Endothelial cell of umbilical vein (primary cell): Measurements from ENCODE around the gene DMPK. TPM values are rescaled to one million over a fixed set of nuclear protein-coding genes. Genes with fewer than 3 reads are reported as not detected.
A peak's percentile ranks its signal among the peaks of the same experiment; 100 is the strongest.

Experiments
- Bru-seq: library from RNA; stranded (reverse); fragments of 400-500 nt; gene quantifications from one replicate; lab custom pipeline; 2021; lab: Mats Ljungman, UMichigan
- BruChase-seq, 2 experiments: library from RNA; stranded (reverse); fragments of 400-500 nt; gene quantifications; one replicate each; lab custom pipeline; 2021; lab: Mats Ljungman, UMichigan
- BruUV-seq: library from RNA; stranded (reverse); fragments of 400-500 nt; replicated peaks from 2 replicates; lab custom pipeline; 2021; lab: Mats Ljungman, UMichigan
- CTCF ChIA-PET: fragments of 300-600, 350-600 bp; sonication (Branson Sonifier 250); formaldehyde crosslinking; loops from one replicate; lab custom pipeline; 2021; ENCODE audit warnings: antibody characterized with exemption, inconsistent platforms; lab: Charles Lee
- POLR2A ChIA-PET: fragments of 300-600, 350-600 bp; sonication (Branson Sonifier 250); formaldehyde crosslinking; loops from one replicate; lab custom pipeline; 2021; ENCODE audit warnings: antibody characterized with exemption, inconsistent platforms; lab: Charles Lee
- DNase-seq: peaks from one replicate; pipeline ENCODE4 v3.0.0-alpha.2; 2011; ENCODE audit warnings: low read depth, low spot score
- FAIRE-seq: peaks from 2 replicates; lab custom pipeline; 2011; peaks lifted over from hg19 to GRCh38; lab: Jason Lieb, UNC
- H2AFZ ChIP-seq: 2 replicates; pipeline ENCODE4 v1.6.0; 2012; ENCODE audit warnings: low read depth, low read length, control low read depth, inconsistent platforms
- H3K27ac ChIP-seq: 2 replicates; pipeline ENCODE4 v1.5.1; 2011; ENCODE audit warnings: low read depth, mild to moderate bottlenecking, control low read depth, low read length, moderate library complexity; ENCODE audit not compliant: insufficient read depth
- H3K27me3 ChIP-seq, 2 experiments: 2 replicates each; pipeline versions ENCODE4 v1.6.0 to v1.6.1; 2011; ENCODE audit warnings: low read length in 2 of 2, mixed read lengths in 1 of 2; ENCODE audit not compliant: control insufficient read depth in 2 of 2, insufficient read depth in 2 of 2
- H3K36me3 ChIP-seq, 2 experiments: 2 replicates in 1 of 2; 3 replicates in 1 of 2; pipeline ENCODE4 v1.5.1; 2011; ENCODE audit warnings: low read length in 2 of 2, mild to moderate bottlenecking in 1 of 2, moderate library complexity in 1 of 2; ENCODE audit not compliant: control insufficient read depth in 2 of 2, insufficient read depth in 2 of 2; ENCODE audit errors: extremely low read depth in 1 of 2
- H3K4me1 ChIP-seq: 3 replicates; pipeline ENCODE4 v1.5.1; 2011; ENCODE audit warnings: mild to moderate bottlenecking, low read length; ENCODE audit not compliant: control insufficient read depth, insufficient read depth; ENCODE audit errors: extremely low read depth
- H3K4me2 ChIP-seq: 2 replicates; pipeline ENCODE4 v1.6.1; 2011; ENCODE audit warnings: low read length, control low read depth, mixed read lengths; ENCODE audit not compliant: insufficient read depth
- H3K4me3 ChIP-seq, 3 experiments: fragments of 200-600 bp in 1 of 3; sonication (generic), shearing (Covaris generic) in 1 of 3; replicated peaks in 1 of 3; 2 replicates each; pipeline ENCODE4 v1.5.1; 2011 to 2016; ENCODE audit warnings: control low read depth in 3 of 3, low read length in 3 of 3, mild to moderate bottlenecking in 2 of 3, inconsistent platforms in 1 of 3, low read depth in 1 of 3, moderate library complexity in 1 of 3; ENCODE audit not compliant: insufficient read depth in 1 of 3
- H3K79me2 ChIP-seq: 2 replicates; pipeline ENCODE4 v1.6.0; 2012; ENCODE audit warnings: low read length, inconsistent platforms; ENCODE audit not compliant: control insufficient read depth, insufficient read depth
- H3K9ac ChIP-seq: replicated peaks from 2 replicates; pipeline ENCODE3; 2011; ENCODE audit warnings: low read length, control low read depth; ENCODE audit not compliant: insufficient read depth; ENCODE audit errors: extremely low read depth
- H3K9me1 ChIP-seq: replicated peaks from 3 replicates; pipeline ENCODE4 v1.6.0; 2011; ENCODE audit warnings: mild to moderate bottlenecking, low read length; ENCODE audit not compliant: control insufficient read depth, insufficient read depth; ENCODE audit errors: extremely low read depth
- H3K9me3 ChIP-seq: replicated peaks from 2 replicates; pipeline ENCODE4 v1.5.1; 2012; ENCODE audit warnings: low read length, inconsistent platforms; ENCODE audit not compliant: control insufficient read depth, insufficient read depth
- H4K20me1 ChIP-seq: replicated peaks from 2 replicates; pipeline ENCODE3; 2011; ENCODE audit warnings: mild to moderate bottlenecking, low read length; ENCODE audit not compliant: control insufficient read depth, insufficient read depth; ENCODE audit errors: extremely low read depth
- EZH2 ChIP-seq: IDR thresholded peaks from 2 replicates; pipeline ENCODE4 v1.6.1; 2012; ENCODE audit warnings: borderline replicate concordance, low read depth, mild to moderate bottlenecking, moderate library complexity, low read length, inconsistent platforms; ENCODE audit not compliant: severe bottlenecking
- FOS ChIP-seq: IDR thresholded peaks from 2 replicates; pipeline ENCODE4 v1.6.1; 2011; ENCODE audit warnings: mild to moderate bottlenecking, low read length, moderate library complexity, borderline replicate concordance; ENCODE audit not compliant: insufficient read depth
- GATA2 ChIP-seq: IDR thresholded peaks from 2 replicates; pipeline ENCODE4 v1.7.0; 2011; ENCODE audit warnings: low read depth, mild to moderate bottlenecking, moderate library complexity, mixed read lengths, low read length; ENCODE audit not compliant: insufficient read length, insufficient read depth
- JUN ChIP-seq: IDR thresholded peaks from 2 replicates; pipeline ENCODE4 v1.6.1; 2011; ENCODE audit warnings: borderline replicate concordance, low read depth; ENCODE audit not compliant: insufficient read length, insufficient read depth
- MAX ChIP-seq: IDR thresholded peaks from 2 replicates; pipeline ENCODE4 v1.6.1; 2011; ENCODE audit not compliant: insufficient read depth, insufficient read length
- MYC ChIP-seq: IDR thresholded peaks from one replicate; pipeline ENCODE4 v1.6.1; 2011; ENCODE audit warnings: mild to moderate bottlenecking, low read depth, low read length
- POLR2A ChIP-seq: IDR thresholded peaks from 2 replicates; pipeline ENCODE4 v1.6.1; 2012; ENCODE audit warnings: low read depth, mild to moderate bottlenecking, control low read depth, low read length
- POLR2AphosphoS5 ChIP-seq: IDR thresholded peaks from 2 replicates; pipeline ENCODE4 v1.6.1; 2012; ENCODE audit warnings: low read depth, mild to moderate bottlenecking, control low read depth, low read length, moderate library complexity; ENCODE audit not compliant: insufficient read depth
- dilution Hi-C: fragments of 300-500 bp; cut with MboI; formaldehyde crosslinking; loops from one replicate; pipeline ENCODE4 v1.15.0; 2019; ENCODE audit warnings: low sequenced_read_pairs; ENCODE audit not compliant: extremely low pct_ligation_motif_present
- intact Hi-C: fragments of 100-400 bp; cut with micrococcal nuclease; formaldehyde crosslinking; loops from one replicate; pipeline ENCODE4 v1.10.0; 2022
- long read RNA-seq: library from polyadenylated mRNA; stranded (forward); transcript quantifications from one replicate; pipeline ENCODE4 v2.0.0, GENCODE V29; 2021
- polyA minus RNA-seq, 3 experiments: library from RNA; depleted of rRNA, polyadenylated mRNA; stranded (reverse); fragments of >200 nt; gene quantifications; 1 replicate in 1 of 3; 2 replicates in 2 of 3; pipeline ENCODE4 v1.2.3, GENCODE V29; 2011
- polyA plus RNA-seq, 4 experiments: library from polyadenylated mRNA; depleted of rRNA in 3 of 4; stranded (reverse) in 3 of 4; unstranded in 1 of 4; fragments of >200 nt; gene quantifications; 2 replicates each; pipeline versions ENCODE4 v1.2.1 to v1.2.3, GENCODE V29; 2011 to 2012; ENCODE audit warnings: missing spikeins in 1 of 4
- total RNA-seq: library from RNA; stranded (reverse); gene quantifications from 2 replicates; pipeline ENCODE4 v1.2.3, GENCODE V29; 2021
- TF ChIP-seq, protein P1 (sequence below), 2 donors: IDR thresholded peaks; 1 replicate in 1 of 2; 2 replicates in 1 of 2; pipeline ENCODE4 v1.5.1; 2011; ENCODE audit warnings: low read length in 2 of 2, mild to moderate bottlenecking in 2 of 2, moderate library complexity in 2 of 2, control low read depth in 1 of 2, inconsistent platforms in 1 of 2, low read depth in 1 of 2; ENCODE audit not compliant: insufficient read depth in 1 of 2; ENCODE audit errors: extremely low read depth in 1 of 2

DMPK gene, protein sequence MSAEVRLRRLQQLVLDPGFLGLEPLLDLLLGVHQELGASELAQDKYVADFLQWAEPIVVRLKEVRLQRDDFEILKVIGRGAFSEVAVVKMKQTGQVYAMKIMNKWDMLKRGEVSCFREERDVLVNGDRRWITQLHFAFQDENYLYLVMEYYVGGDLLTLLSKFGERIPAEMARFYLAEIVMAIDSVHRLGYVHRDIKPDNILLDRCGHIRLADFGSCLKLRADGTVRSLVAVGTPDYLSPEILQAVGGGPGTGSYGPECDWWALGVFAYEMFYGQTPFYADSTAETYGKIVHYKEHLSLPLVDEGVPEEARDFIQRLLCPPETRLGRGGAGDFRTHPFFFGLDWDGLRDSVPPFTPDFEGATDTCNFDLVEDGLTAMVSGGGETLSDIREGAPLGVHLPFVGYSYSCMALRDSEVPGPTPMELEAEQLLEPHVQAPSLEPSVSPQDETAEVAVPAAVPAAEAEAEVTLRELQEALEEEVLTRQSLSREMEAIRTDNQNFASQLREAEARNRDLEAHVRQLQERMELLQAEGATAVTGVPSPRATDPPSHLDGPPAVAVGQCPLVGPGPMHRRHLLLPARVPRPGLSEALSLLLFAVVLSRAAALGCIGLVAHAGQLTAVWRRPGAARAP
- total RNA-seq (70.4 and 73.3 TPM in 2 replicates), polyA plus RNA-seq (36.6 and 45.2 TPM in 2 replicates), polyA minus RNA-seq (21.2 and 24.7 TPM in 2 replicates), Bru-seq, nascent RNA (percentile 60 among the genes with signal in this experiment), BruChase-seq, experiment 1, labeled RNA remaining after a 6-hour chase (percentile 94 among the genes with signal in this experiment), BruChase-seq, experiment 2, labeled RNA remaining after a 2-hour chase (percentile 86 among the genes with signal in this experiment)
- polyA plus RNA-seq (2011; cell fraction: cytosol; rRNA removed) = 10.7 and 14.2 TPM in 2 replicates
- 317 and 347 TPM in 2 replicates for polyA plus RNA-seq (2011; cell fraction: nucleus; rRNA removed)
- 25.6 and 34.3 TPM in 2 replicates for polyA plus RNA-seq (2012)
- 11.9 TPM for polyA minus RNA-seq (2011; cell fraction: cytosol; rRNA and poly(A)+ RNA removed)
- polyA minus RNA-seq (2011; cell fraction: nucleus; rRNA and poly(A)+ RNA removed) = 37.9 and 61.8 TPM in 2 replicates
- long read RNA-seq, transcript DMPK-215 (1 exons, 1,410 nt) = minor isoform, 6 of 56 reads
- long read RNA-seq, transcript DMPK-202 (14 exons, 3,227 nt) = major isoform, 7 of 56 reads
- long read RNA-seq, partial matches to known transcripts = 22 of 56 reads
- long read RNA-seq, other reads (novel, unspliced or antisense) = 19 of 56 reads

DNA sequence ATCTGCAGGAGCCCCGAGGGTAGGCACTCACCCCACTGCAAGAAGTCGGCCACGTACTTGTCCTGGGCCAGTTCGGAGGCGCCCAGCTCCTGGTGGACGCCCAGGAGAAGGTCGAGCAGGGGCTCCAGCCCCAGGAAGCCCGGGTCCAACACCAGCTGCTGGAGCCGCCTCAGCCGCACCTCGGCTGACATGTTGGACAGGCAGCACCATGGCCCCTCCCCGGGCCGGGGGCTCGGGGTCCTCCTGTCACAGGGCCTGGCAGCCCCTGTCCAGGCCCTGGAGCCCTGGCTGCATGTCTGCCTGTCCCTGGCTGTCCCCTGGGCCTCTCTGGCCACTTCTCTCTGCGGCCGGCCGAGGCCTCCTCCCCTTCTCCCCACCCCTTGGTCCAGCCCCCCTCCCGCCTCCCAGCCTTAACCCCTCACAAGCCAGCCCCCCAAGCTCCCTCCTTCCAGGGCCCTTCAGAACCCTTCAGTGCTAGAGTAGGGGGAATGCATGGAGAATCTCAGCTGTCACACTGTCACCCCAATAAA, at the start of gene DMPK:
TSS of gene DMPK (minus strand) at position 329 of the 530 bp plus-strand sequence. CDS start at position 191, 138 bp downstream.
- ChIA-PET CTCF (interaction anchor here (0.6 to 5.0 kb wide), 9 partner anchors 10 to 151 kb away, joined by 3 to 66 read pairs (median 4); partner anchors contain the start of genes DMWD and SIX5), POLR2A (interaction anchor here (0.6 to 1.0 kb wide), 4 partner anchors 10 to 35 kb away, joined by 4 to 19 read pairs (median 6); partner anchors contain the start of gene DMWD)
- Histone ChIP-seq H3K4me2 (no peak within 1 kb of the TSS), H3K9me1 (no peaks in the 10 kb centered on the region), H2AFZ (no peak within 1 kb of the TSS), H3K27ac (no peak within 1 kb of the TSS), H3K9ac (no peak within 1 kb of the TSS), H3K4me1 (peaks cover 5% of the 10 kb centered on the region), H3K36me3 (peaks cover under 1 to 22% of the 10 kb centered on the region in 2 experiments), H3K9me3 (no peaks in the 10 kb centered on the region), H3K4me3 (no peak within 1 kb of the TSS), H3K79me2 (no peaks in the 10 kb centered on the region), H3K27me3 (no peaks in the 10 kb centered on the region), H4K20me1 (no peaks in the 10 kb centered on the region)
- TF ChIP-seq EZH2 (no peak), GATA2 (no peak), POLR2AphosphoS5 (no peak), JUN (no peak), FOS (no peak), MAX (no peak), POLR2A (no peak), MYC (no peak)
- TF ChIP-seq, protein P1, sequence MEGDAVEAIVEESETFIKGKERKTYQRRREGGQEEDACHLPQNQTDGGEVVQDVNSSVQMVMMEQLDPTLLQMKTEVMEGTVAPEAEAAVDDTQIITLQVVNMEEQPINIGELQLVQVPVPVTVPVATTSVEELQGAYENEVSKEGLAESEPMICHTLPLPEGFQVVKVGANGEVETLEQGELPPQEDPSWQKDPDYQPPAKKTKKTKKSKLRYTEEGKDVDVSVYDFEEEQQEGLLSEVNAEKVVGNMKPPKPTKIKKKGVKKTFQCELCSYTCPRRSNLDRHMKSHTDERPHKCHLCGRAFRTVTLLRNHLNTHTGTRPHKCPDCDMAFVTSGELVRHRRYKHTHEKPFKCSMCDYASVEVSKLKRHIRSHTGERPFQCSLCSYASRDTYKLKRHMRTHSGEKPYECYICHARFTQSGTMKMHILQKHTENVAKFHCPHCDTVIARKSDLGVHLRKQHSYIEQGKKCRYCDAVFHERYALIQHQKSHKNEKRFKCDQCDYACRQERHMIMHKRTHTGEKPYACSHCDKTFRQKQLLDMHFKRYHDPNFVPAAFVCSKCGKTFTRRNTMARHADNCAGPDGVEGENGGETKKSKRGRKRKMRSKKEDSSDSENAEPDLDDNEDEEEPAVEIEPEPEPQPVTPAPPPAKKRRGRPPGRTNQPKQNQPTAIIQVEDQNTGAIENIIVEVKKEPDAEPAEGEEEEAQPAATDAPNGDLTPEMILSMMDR (IDR thresholded peaks at IDR 0.05; ENCODE audit: extremely low read depth in 1 of 2, insufficient read depth in 1 of 2, low read depth in 1 of 2, low read length in 2 of 2) = no peak
- dilution Hi-C loops (no loop called here), intact Hi-C loops (no loop called here)
- BruUV-seq = no TSS peak
- FAIRE-seq (no peak), DNase-seq (no peak)
